Smooth muscle cell (in vitro differentiated cells): ENCODE results near the gene WNT3A. TPM values are rescaled to one million over a fixed set of nuclear protein-coding genes. Genes with fewer than 3 reads are reported as not detected.

Experiments used
- DNase-seq: peaks from one replicate; lab custom pipeline; 2025; ENCODE audit not compliant: unreplicated experiment; lab: John Stamatoyannopoulos, UW
- H2AFZ ChIP-seq: fragments of 200-600 bp; sonication (generic); 2 replicates; pipeline ENCODE4 v1.6.0; 2016; ENCODE audit warnings: antibody characterized with exemption, low read depth, mild to moderate bottlenecking
- H3F3A ChIP-seq: fragments of 200-600 bp; sonication (generic); 2 replicates; pipeline ENCODE4 v1.6.0; 2017; ENCODE audit warnings: antibody characterized with exemption, low read depth
- H3K27ac ChIP-seq: fragments of 200-600 bp; sonication (generic); 2 replicates; pipeline ENCODE4 v1.5.1; 2016; ENCODE audit warnings: low read depth, mild to moderate bottlenecking
- H3K27me3 ChIP-seq: fragments of 200-600 bp; sonication (generic); 2 replicates; pipeline ENCODE4 v1.6.1; 2016; ENCODE audit warnings: low read depth, mild to moderate bottlenecking
- H3K36me3 ChIP-seq: fragments of 200-600 bp; sonication (generic); 2 replicates; pipeline ENCODE4 v1.5.1; 2016; ENCODE audit warnings: low read depth
- H3K4me1 ChIP-seq: fragments of 200-600 bp; sonication (generic); 2 replicates; pipeline ENCODE4 v1.5.1; 2016; ENCODE audit warnings: low read depth
- H3K4me2 ChIP-seq: fragments of 200-600 bp; sonication (generic); 2 replicates; pipeline ENCODE4 v1.6.0; 2016; ENCODE audit warnings: mild to moderate bottlenecking
- H3K4me3 ChIP-seq: fragments of 200-600 bp; sonication (generic); 2 replicates; pipeline ENCODE4 v1.5.1; 2016; ENCODE audit warnings: mild to moderate bottlenecking
- H3K79me2 ChIP-seq: fragments of 200-600 bp; sonication (generic); 2 replicates; pipeline ENCODE4 v1.6.0; 2016; ENCODE audit warnings: low read depth, mild to moderate bottlenecking
- H3K9ac ChIP-seq: fragments of 200-600 bp; sonication (generic); 2 replicates; pipeline ENCODE4 v1.6.0; 2016; ENCODE audit warnings: low read depth
- H3K9me3 ChIP-seq: fragments of 200-600 bp; sonication (generic); replicated peaks from 2 replicates; pipeline ENCODE4 v1.5.1; 2016; ENCODE audit warnings: low read depth
- H4K20me1 ChIP-seq: fragments of 200-600 bp; sonication (generic); 2 replicates; pipeline ENCODE4 v1.6.0; 2016; ENCODE audit warnings: low read depth
- CTCF ChIP-seq: fragments of 200-600 bp; sonication (generic); IDR thresholded peaks from 2 replicates; pipeline ENCODE4 v1.5.1; 2017; ENCODE audit warnings: borderline replicate concordance, mild to moderate bottlenecking, antibody characterized with exemption; ENCODE audit not compliant: insufficient read depth, poor library complexity, severe bottlenecking
- WGBS: methylation state at CpG from one replicate; pipeline ENCODE4 v1.1.7; 2016; ENCODE audit warnings: low lambda C conversion rate; 5-methylcytosine and 5-hydroxymethylcytosine counted together
- microRNA-seq: library from miRNA; unstranded; fragments of <30 nt; microRNA quantifications from one replicate; pipeline ENCODE4, GENCODE V29; 2016; ENCODE audit warnings: borderline number of aligned reads
- polyA plus RNA-seq: library from polyadenylated mRNA; unstranded; fragments of >200 nt; fragmentation: Nextera tagmentation; extraction: Ambion mirVana; gene quantifications from 2 replicates; pipeline ENCODE4 v1.2.1, GENCODE V29; 2016
- small RNA-seq: library from RNA; depleted of rRNA; stranded (forward); fragments of <200 nt; gene quantifications from one replicate; pipeline ENCODE3, GENCODE V24; 2014
- total RNA-seq: library from RNA; depleted of rRNA; stranded (reverse); fragments of >200 nt; gene quantifications from 2 replicates; pipeline ENCODE4 v1.2.3, GENCODE V29; 2014

WNT3A gene
- total and polyA plus RNA-seq, 2 experiments from 2014 or later = 0.13 TPM; not detected in 1

GRCh38 chr1:228109073-228109961 lies 102.5 kb downstream of the WNT3A start, which contains the start of gene MRPL55:
TSS of gene MRPL55 (minus strand) at chr1:228109299. CDS start at chr1:228108260, 1,039 bp downstream.
- Histone ChIP-seq H3F3A (no peaks in the 10 kb centered on the region), H3K4me2 (peak within 1 kb of the TSS; percentile 99), H2AFZ (peak within 1 kb of the TSS; percentile 90), H3K4me3 (peak within 1 kb of the TSS; percentile 98), H3K4me1 (peaks cover 6% of the 10 kb centered on the region), H3K27ac (peak within 1 kb of the TSS; percentile 73), H3K79me2 (peaks cover 11% of the 10 kb centered on the region), H3K9ac (peak within 1 kb of the TSS; percentile 97), H3K36me3 (no peaks in the 10 kb centered on the region), H4K20me1 (no peaks in the 10 kb centered on the region), H3K27me3 (no peaks in the 10 kb centered on the region), H3K9me3 (no peaks in the 10 kb centered on the region)
- no peak for TF ChIP-seq CTCF
- peak; percentile 93 for DNase-seq
- WGBS = 0% methylated on average over 43 of the region's 66 CpGs

DNA sequence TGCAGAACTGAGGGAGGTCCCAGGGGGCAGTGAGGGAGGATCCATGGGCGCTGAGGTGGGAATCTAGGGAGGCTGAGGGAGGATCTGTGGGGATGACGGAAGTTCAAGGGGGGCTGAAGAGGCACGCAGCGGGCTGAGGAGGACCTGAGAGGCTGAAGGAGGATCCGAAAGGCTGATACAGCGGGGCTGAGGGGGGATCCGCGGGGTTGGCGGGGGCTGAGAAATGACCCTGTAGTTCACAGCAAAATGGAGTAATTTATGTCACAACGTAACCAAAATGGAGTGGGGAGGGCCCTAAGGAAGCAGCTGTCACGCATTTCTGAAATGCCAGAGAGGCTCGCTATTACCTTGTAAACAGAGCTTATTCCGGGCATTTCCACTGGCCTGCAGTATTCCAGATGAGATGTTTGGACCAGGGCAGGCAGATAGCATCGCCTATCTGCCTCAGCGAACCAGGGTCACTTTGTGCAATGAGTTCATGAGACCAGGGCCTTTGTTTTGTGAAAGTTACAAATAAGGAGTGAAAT lies 103.2 kb downstream of the WNT3A start:
- peak overlapping the region; percentile 98 for H3K4me3 ChIP-seq
- peak overlapping the region; percentile 83 for H3K4me2 ChIP-seq
- no peaks in the 10 kb centered on the region for H3K9me3 ChIP-seq
- H4K20me1 ChIP-seq = no peaks in the 10 kb centered on the region
- no peaks in the 10 kb centered on the region for H3F3A ChIP-seq
- no peak for DNase-seq
- no peaks in the 10 kb centered on the region for H3K36me3 ChIP-seq
- peak overlapping the region; percentile 70 for H3K27ac ChIP-seq
- TF ChIP-seq CTCF = no peak
- WGBS = 24% methylated on average over 14 of the region's 15 CpGs
- H3K79me2 ChIP-seq = peaks cover 11% of the 10 kb centered on the region
- H3K9ac ChIP-seq = peak overlapping the region; percentile 89
- H3K4me1 ChIP-seq = peaks cover 6% of the 10 kb centered on the region
- H3K27me3 ChIP-seq = no peaks in the 10 kb centered on the region
- peak overlapping the region; percentile 48 for H2AFZ ChIP-seq

GRCh38 chr1:228110556-228110955 lies 103.8 kb downstream of the WNT3A start:
- Histone ChIP-seq H3K79me2 (peaks cover 11% of the 10 kb centered on the region), H3K9ac (no peak overlapping the region), H3F3A (no peaks in the 10 kb centered on the region), H3K9me3 (no peaks in the 10 kb centered on the region), H4K20me1 (no peaks in the 10 kb centered on the region), H3K36me3 (no peaks in the 10 kb centered on the region), H3K4me1 (peaks cover 6% of the 10 kb centered on the region), H3K4me3 (peak overlapping the region; percentile 98), H3K4me2 (peak overlapping the region; percentile 83), H3K27ac (peak overlapping the region; percentile 70), H2AFZ (no peak overlapping the region), H3K27me3 (no peaks in the 10 kb centered on the region)
- no peak for TF ChIP-seq CTCF
- no peak for DNase-seq
- WGBS = 72% methylated on average over 7 of the region's 7 CpGs

Small RNAs within 50 kb of the gene (microRNA-seq; reads per million reads assigned to microRNA genes)
- gene MIR3620 = 9.9 reads per million, percentile 13 among the genes with 10 or more reads in this experiment

Small RNAs within 50 kb of the gene (small RNA-seq; reads per million reads assigned to genes)
- gene SEPT14P17 = not detected

Other genes with a start within 250 kb of the WNT3A start
- not detected in 2 replicates for gene PRSS38, start 191.3 kb upstream of the WNT3A start, total RNA-seq
- gene PRSS38, start 191.3 kb upstream of the WNT3A start, polyA plus RNA-seq = not detected in 2 replicates
- gene WNT9A, start 59.1 kb upstream of the WNT3A start, total RNA-seq = 1.1 and 2.6 TPM in 2 replicates
- 0.03 and 0.76 TPM in 2 replicates for gene WNT9A, start 59.1 kb upstream of the WNT3A start, polyA plus RNA-seq
- 209 and 237 TPM in 2 replicates for gene ARF1, start 75.7 kb downstream of the WNT3A start, total RNA-seq
- gene ARF1, start 75.7 kb downstream of the WNT3A start, polyA plus RNA-seq = 615 and 698 TPM in 2 replicates
- 5.2 and 7.6 TPM in 2 replicates for gene C1orf35, start 96.3 kb downstream of the WNT3A start, total RNA-seq
- 18.7 and 31.1 TPM in 2 replicates for gene C1orf35, start 96.3 kb downstream of the WNT3A start, polyA plus RNA-seq
- gene MRPL55, start 102.3 kb downstream of the WNT3A start, total RNA-seq = 72.8 and 83.4 TPM in 2 replicates
- gene MRPL55, start 102.3 kb downstream of the WNT3A start, polyA plus RNA-seq = 169 and 178 TPM in 2 replicates
- 165 and 205 TPM in 2 replicates for gene GUK1, start 133.3 kb downstream of the WNT3A start, total RNA-seq
- 460 and 465 TPM in 2 replicates for gene GUK1, start 133.3 kb downstream of the WNT3A start, polyA plus RNA-seq
- gene GJC2, start 142.9 kb downstream of the WNT3A start, total RNA-seq = 0.13 TPM in 1 of 2 replicates, not detected in the other
- gene GJC2, start 142.9 kb downstream of the WNT3A start, polyA plus RNA-seq = 0.29 and 0.63 TPM in 2 replicates
- 1.8 and 1.9 TPM in 2 replicates for gene IBA57, start 158.8 kb downstream of the WNT3A start, total RNA-seq
- 1.6 and 3.9 TPM in 2 replicates for gene IBA57, start 158.8 kb downstream of the WNT3A start, polyA plus RNA-seq
- gene OBSCN, start 201.0 kb downstream of the WNT3A start, total RNA-seq = 10.6 and 15.1 TPM in 2 replicates
- 3.8 and 10.7 TPM in 2 replicates for gene OBSCN, start 201.0 kb downstream of the WNT3A start, polyA plus RNA-seq